Omental fat pad (tissue), 4 donors: Measurements from ENCODE around the gene IL16. TPM values are rescaled to one million over a fixed set of nuclear protein-coding genes. Genes with fewer than 3 reads are reported as not detected.

Source experiments
- ATAC-seq: fragments of 150-250 bp; one replicate; pipeline ENCODE4 v1.9.1; 2016; ENCODE audit warnings: mild to moderate bottlenecking, moderate library complexity; ENCODE audit not compliant: low FRiP score
- DNase-seq: peaks from one replicate; pipeline ENCODE4 v3.0.0-alpha.2; 2019; ENCODE audit warnings: low spot score
- total RNA-seq, 4 donors: library from RNA; depleted of rRNA; stranded (reverse); fragments of >200 nt; gene quantifications; one replicate each; pipeline ENCODE4 v1.1.0, GENCODE V29; 2016
- TF ChIP-seq, protein P1 (sequence below), 3 donors: fragments of 450-650 bp; IDR thresholded peaks; one replicate each; pipeline ENCODE4 v1.5.1; 2016 to 2017; ENCODE audit warnings: antibody characterized with exemption in 3 of 3, mild to moderate bottlenecking in 3 of 3, moderate library complexity in 2 of 3

Gene IL16
- total RNA-seq, 4 donors from 2014 or later, result 22.7 to 45.8 (median 34.4) TPM

DNA sequence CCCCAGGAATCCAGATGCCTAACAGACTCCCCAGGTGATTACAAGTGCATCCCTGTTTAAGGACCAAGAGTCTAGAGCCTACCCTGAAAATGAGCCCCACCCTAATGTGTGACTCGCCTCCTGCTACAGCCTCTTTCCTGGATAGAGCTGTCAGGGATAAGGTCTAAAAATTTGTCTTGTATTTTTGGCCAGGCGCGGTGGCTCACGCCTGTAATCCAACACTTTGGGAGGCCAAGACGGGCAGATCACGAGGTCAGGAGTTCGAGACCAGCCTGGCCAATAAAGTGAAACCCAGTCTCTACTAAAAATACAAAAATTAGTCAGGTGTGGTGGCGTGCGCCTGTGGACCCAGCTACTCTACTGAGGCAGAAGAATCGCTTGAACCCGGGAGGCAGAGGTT lies 166.1 kb downstream of the IL16 start:
- DNase-seq (no peak), ATAC-seq (no peak)

DNA sequence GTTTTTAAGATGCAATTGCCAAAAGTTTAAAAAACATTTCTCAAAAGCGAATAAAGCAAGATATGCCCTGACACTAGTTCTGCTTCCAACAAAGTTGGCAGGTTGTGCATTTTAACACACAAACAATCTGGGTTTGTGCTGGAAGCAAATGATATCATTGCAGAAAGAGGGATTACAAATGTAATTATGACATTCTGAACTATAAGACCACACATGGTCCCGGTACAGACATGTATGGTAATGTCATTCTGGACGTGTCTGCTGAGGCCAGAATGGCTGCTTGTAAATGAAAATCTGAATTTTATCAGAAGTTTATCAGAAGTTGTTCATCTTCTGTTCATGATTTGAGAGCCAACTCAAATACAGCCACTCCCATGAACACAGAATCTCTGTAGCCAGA lies 166.6 kb downstream of the IL16 start:
- no peak for DNase-seq
- no peak for ATAC-seq
- TF ChIP-seq, protein P1, sequence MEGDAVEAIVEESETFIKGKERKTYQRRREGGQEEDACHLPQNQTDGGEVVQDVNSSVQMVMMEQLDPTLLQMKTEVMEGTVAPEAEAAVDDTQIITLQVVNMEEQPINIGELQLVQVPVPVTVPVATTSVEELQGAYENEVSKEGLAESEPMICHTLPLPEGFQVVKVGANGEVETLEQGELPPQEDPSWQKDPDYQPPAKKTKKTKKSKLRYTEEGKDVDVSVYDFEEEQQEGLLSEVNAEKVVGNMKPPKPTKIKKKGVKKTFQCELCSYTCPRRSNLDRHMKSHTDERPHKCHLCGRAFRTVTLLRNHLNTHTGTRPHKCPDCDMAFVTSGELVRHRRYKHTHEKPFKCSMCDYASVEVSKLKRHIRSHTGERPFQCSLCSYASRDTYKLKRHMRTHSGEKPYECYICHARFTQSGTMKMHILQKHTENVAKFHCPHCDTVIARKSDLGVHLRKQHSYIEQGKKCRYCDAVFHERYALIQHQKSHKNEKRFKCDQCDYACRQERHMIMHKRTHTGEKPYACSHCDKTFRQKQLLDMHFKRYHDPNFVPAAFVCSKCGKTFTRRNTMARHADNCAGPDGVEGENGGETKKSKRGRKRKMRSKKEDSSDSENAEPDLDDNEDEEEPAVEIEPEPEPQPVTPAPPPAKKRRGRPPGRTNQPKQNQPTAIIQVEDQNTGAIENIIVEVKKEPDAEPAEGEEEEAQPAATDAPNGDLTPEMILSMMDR (IDR thresholded peaks at IDR 0.05), result no peak

More for the DNA sequence above, 166.1 kb downstream of the IL16 start:
- TF ChIP-seq, protein P1 (IDR thresholded peaks at IDR 0.05), result no peak

Other genes with a start within 250 kb of the IL16 start
- gene MESD, start 207.1 kb upstream of the IL16 start, total RNA-seq, result 10 to 100 TPM; 19.5 to 26.1 (median 22.6) TPM
- 10 to 100 TPM; 39.0 to 59.4 (median 41.8) TPM for gene TLNRD1, start 196.0 kb upstream of the IL16 start, total RNA-seq
- 1 to 10 TPM in 1 of 4 donors, under 1 TPM in 1, not detected in 2; 0.48 to 1.1 TPM for gene CFAP161, start 62.6 kb upstream of the IL16 start, total RNA-seq
- 1 to 10 TPM; 2.7 to 8.0 (median 5.0) TPM for gene STARD5, start 127.3 kb downstream of the IL16 start, total RNA-seq
- under 1 TPM in 1 of 4 donors, not detected in 3; 0.32 TPM for gene TMC3, start 177.3 kb downstream of the IL16 start, total RNA-seq